HepG2 (cell line): ENCODE results near the gene PRRT1B. TPM values are rescaled to one million over a fixed set of nuclear protein-coding genes. Genes with fewer than 3 reads are reported as not detected.
A peak's percentile ranks its signal among the peaks of the same experiment; 100 is the strongest.

Source experiments
- ATAC-seq: fragments of 200-7000 bp; cut with Tn5 transposase; 3 replicates; pipeline ENCODE4 v1.9.1; 2020; ENCODE audit warnings: mild to moderate bottlenecking, moderate library complexity
- BruUV-seq: library from RNA; stranded (reverse); fragments of 400-500 nt; replicated peaks from 2 replicates; lab custom pipeline; 2021; lab: Mats Ljungman, UMichigan
- CTCF ChIA-PET: fragments of 300-600 bp; formaldehyde crosslinking; extraction: SDS; loops from one replicate; lab custom pipeline; 2021; ENCODE audit warnings: low total read pairs, inconsistent platforms, low intra/inter-chr PET ratio; lab: Yijun Ruan, JAX
- POLR2A ChIA-PET: fragments of 350-600 bp; sonication (Branson Sonifier 250); formaldehyde crosslinking; loops from one replicate; lab custom pipeline; 2020; ENCODE audit warnings: antibody characterized with exemption, inconsistent platforms; lab: Yijun Ruan, JAX
- DNase-seq: peaks from one replicate; pipeline ENCODE4 v3.0.0-alpha.2; 2015; ENCODE audit warnings: low spot score
- FAIRE-seq: peaks from 3 replicates; lab custom pipeline; 2011; peaks lifted over from hg19 to GRCh38; lab: Jason Lieb, UNC
- H2AFZ ChIP-seq: one replicate; pipeline ENCODE4 v1.6.1; 2011; ENCODE audit warnings: low read length, inconsistent platforms
- H3K27ac ChIP-seq: fragments of 300-600 bp; 3 replicates; pipeline ENCODE4 v1.8.0; 2011; ENCODE audit warnings: mixed run types, mild to moderate bottlenecking, mixed read lengths, low read length, inconsistent platforms; ENCODE audit not compliant: insufficient read depth; ENCODE audit errors: extremely low read length
- H3K27me3 ChIP-seq, 2 experiments: fragments of 200-600 bp in 1 of 2; 2 replicates in 1 of 2; 3 replicates in 1 of 2; pipeline versions ENCODE4 v1.6.0 to v1.8.0; 2011; ENCODE audit warnings: low read length in 2 of 2, mild to moderate bottlenecking in 2 of 2, moderate library complexity in 2 of 2, inconsistent platforms in 1 of 2; ENCODE audit not compliant: insufficient read depth in 2 of 2, control insufficient read depth in 1 of 2
- H3K36me3 ChIP-seq, 2 experiments: fragments of 200-600 bp in 1 of 2; replicated peaks in 1 of 2; 2 replicates in 1 of 2; 3 replicates in 1 of 2; pipeline versions ENCODE4 v1.5.1 to v1.8.0; 2011; ENCODE audit warnings: low read length in 2 of 2, inconsistent platforms in 1 of 2; ENCODE audit not compliant: insufficient read depth in 2 of 2, control insufficient read depth in 1 of 2
- H3K4me1 ChIP-seq: 2 replicates; pipeline ENCODE4 v1.5.1; 2012; ENCODE audit warnings: low read length, inconsistent platforms; ENCODE audit not compliant: insufficient read depth
- H3K4me2 ChIP-seq: 2 replicates; pipeline ENCODE4 v1.6.0; 2011; ENCODE audit warnings: low read depth, low read length, inconsistent platforms
- H3K4me3 ChIP-seq, 3 experiments: fragments of 200-600 bp in 1 of 3; sonication (generic), shearing (Covaris generic) in 1 of 3; replicated peaks in 1 of 3; 2 replicates each; pipeline ENCODE4 v1.5.1; 2011 to 2016; ENCODE audit warnings: low read length in 3 of 3, inconsistent platforms in 2 of 3, low read depth in 2 of 3, mild to moderate bottlenecking in 2 of 3, control low read depth in 1 of 3, mixed read lengths in 1 of 3; ENCODE audit not compliant: insufficient read depth in 1 of 3
- H3K79me2 ChIP-seq: one replicate; pipeline ENCODE4 v1.6.1; 2011; ENCODE audit warnings: low read length, inconsistent platforms; ENCODE audit not compliant: insufficient read depth
- H3K9ac ChIP-seq: 2 replicates; pipeline ENCODE4 v1.6.0; 2011; ENCODE audit warnings: mild to moderate bottlenecking, low read depth, low read length, inconsistent platforms; ENCODE audit not compliant: insufficient read depth
- H3K9me3 ChIP-seq: 2 replicates; pipeline ENCODE4 v1.5.1; 2012; ENCODE audit warnings: mild to moderate bottlenecking, low read length
- H4K20me1 ChIP-seq: 2 replicates; pipeline ENCODE4 v1.6.0; 2011; ENCODE audit warnings: inconsistent platforms, mild to moderate bottlenecking, low read length, moderate library complexity; ENCODE audit not compliant: insufficient read depth
- AKAP8 ChIP-seq: sonication (generic); formaldehyde crosslinking; IDR thresholded peaks from 2 replicates; pipeline ENCODE4 v1.5.1; 2020; ENCODE audit warnings: mild to moderate bottlenecking, missing genetic modification reagents
- ARNT ChIP-seq: fragments of 450-650 bp; IDR thresholded peaks from 2 replicates; pipeline ENCODE4 v1.6.1; 2017
- DDIT3 ChIP-seq: sonication (generic); formaldehyde crosslinking; IDR thresholded peaks from 2 replicates; pipeline ENCODE4 v1.4.0; 2020; ENCODE audit warnings: mild to moderate bottlenecking, missing genetic modification reagents
- ETS1 ChIP-seq: sonication (generic); formaldehyde crosslinking; IDR thresholded peaks from 2 replicates; pipeline ENCODE4 v1.4.0; 2020; ENCODE audit warnings: missing genetic modification reagents
- GABPB1 ChIP-seq: IDR thresholded peaks from 2 replicates; pipeline ENCODE4 v1.6.1; 2016; ENCODE audit warnings: mild to moderate bottlenecking, missing genetic modification reagents, moderate library complexity, missing compliant biosample characterization
- JUN ChIP-seq: sonication (generic); formaldehyde crosslinking; IDR thresholded peaks from 2 replicates; pipeline ENCODE4 v1.4.0; 2020; ENCODE audit warnings: mild to moderate bottlenecking, missing genetic modification reagents
- KLF11 ChIP-seq: IDR thresholded peaks from 2 replicates; pipeline ENCODE4 v1.6.1; 2016; ENCODE audit warnings: missing compliant biosample characterization
- MATR3 ChIP-seq: sonication (generic); formaldehyde crosslinking; IDR thresholded peaks from 2 replicates; pipeline ENCODE4 v1.4.0; 2020; ENCODE audit warnings: missing genetic modification reagents
- MED1 ChIP-seq: sonication (generic); formaldehyde crosslinking; IDR thresholded peaks from 2 replicates; pipeline ENCODE4 v1.4.0; 2020; ENCODE audit warnings: missing genetic modification reagents
- MIXL1 ChIP-seq: IDR thresholded peaks from 2 replicates; pipeline ENCODE4 v1.6.1; 2016
- PRMT3 ChIP-seq: sonication (generic); formaldehyde crosslinking; IDR thresholded peaks from 2 replicates; pipeline ENCODE4 v1.8.1; 2022; ENCODE audit warnings: low read depth, mild to moderate bottlenecking, moderate library complexity, missing genetic modification reagents, borderline replicate concordance
- RCOR2 ChIP-seq: IDR thresholded peaks from 2 replicates; pipeline ENCODE4 v1.6.1; 2016; ENCODE audit warnings: missing biosample characterization, missing genetic modification reagents
- SPEN ChIP-seq: sonication (generic); formaldehyde crosslinking; IDR thresholded peaks from 2 replicates; pipeline ENCODE4 v1.5.1; 2020; ENCODE audit warnings: low read depth, mild to moderate bottlenecking, missing genetic modification reagents
- ZFP37 ChIP-seq: sonication (generic); formaldehyde crosslinking; IDR thresholded peaks from 2 replicates; pipeline ENCODE4 v1.4.0; 2020; ENCODE audit warnings: missing genetic modification reagents, borderline replicate concordance
- ZNF121 ChIP-seq: sonication (generic); formaldehyde crosslinking; IDR thresholded peaks from 2 replicates; pipeline ENCODE4 v1.5.0; 2020; ENCODE audit warnings: mild to moderate bottlenecking, missing genetic modification reagents
- ZNF317 ChIP-seq: sonication (generic); formaldehyde crosslinking; IDR thresholded peaks from 2 replicates; pipeline ENCODE4 v1.5.0; 2020; ENCODE audit warnings: mild to moderate bottlenecking, missing genetic modification reagents
- ZNF572 ChIP-seq: sonication (generic); formaldehyde crosslinking; IDR thresholded peaks from 2 replicates; pipeline ENCODE4 v1.5.1; 2020; ENCODE audit warnings: mild to moderate bottlenecking, missing genetic modification reagents
- ZNF777 ChIP-seq: sonication (generic); formaldehyde crosslinking; IDR thresholded peaks from 2 replicates; pipeline ENCODE4 v1.4.0; 2020; ENCODE audit warnings: missing genetic modification reagents
- ZNF780A ChIP-seq: sonication (generic); formaldehyde crosslinking; IDR thresholded peaks from 2 replicates; pipeline ENCODE4 v1.8.0; 2022; ENCODE audit warnings: mild to moderate bottlenecking, missing genetic modification reagents, moderate library complexity
- ZNF792 ChIP-seq: IDR thresholded peaks from 2 replicates; pipeline ENCODE4 v1.6.1; 2016
- ZSCAN5A ChIP-seq: sonication (generic); formaldehyde crosslinking; IDR thresholded peaks from 2 replicates; pipeline ENCODE4 v1.8.0; 2022; ENCODE audit warnings: mild to moderate bottlenecking, missing genetic modification reagents, borderline replicate concordance
- WGBS: methylation state at CpG from one replicate; pipeline ENCODE4 v1.1.6; 2017; ENCODE audit warnings: low lambda C conversion rate; 5-methylcytosine and 5-hydroxymethylcytosine counted together
- in situ Hi-C: cut with HindIII; loops from 2 replicates; pipeline ENCODE4 v1.10.0; 2017; ENCODE audit warnings: low pct_unique_long_range_greater_than_20kb; ENCODE audit not compliant: extremely low pct_ligation_motif_present
- intact Hi-C: fragments of 100-400 bp; cut with micrococcal nuclease; formaldehyde crosslinking; loops from one replicate; pipeline ENCODE4 v1.10.0; 2022; ENCODE audit not compliant: unreplicated experiment
- polyA plus RNA-seq, 8 experiments: library from polyadenylated mRNA; depleted of rRNA in 3 of 8; stranded (reverse) in 7 of 8; unstranded in 1 of 8; fragments of >200 nt; fragmentation: Illumina TruSeq in 4 of 8; extraction: Trizol in 4 of 8; gene quantifications; 2 replicates each; pipeline versions ENCODE4 v1.2.1 to v1.2.3, GENCODE V29; 2011 to 2016; ENCODE audit warnings: low read depth in 4 of 8, missing spikeins in 1 of 8, mixed read lengths in 1 of 8; ENCODE audit not compliant: insufficient read depth in 1 of 8
- total RNA-seq, 5 experiments: library from RNA; depleted of rRNA; stranded (reverse); fragments of >200 nt; fragmentation: Illumina TruSeq; extraction: Trizol; gene quantifications; 2 replicates each; pipeline ENCODE4 v1.2.3, GENCODE V29; 2016; ENCODE audit warnings: low read depth in 1 of 5

PRRT1B gene
- total and polyA plus RNA-seq, 2 of the 13 experiments (the other 11 are each of a cell fraction or from before 2014, with no cell fraction given) = not detected

GRCh38 chr9:131521203-131521602, 24.1 kb upstream of the PRRT1B start:
- no peaks in the 10 kb centered on the region for H3K79me2 ChIP-seq
- no peak for DNase-seq
- no peak overlapping the region for H3K27ac ChIP-seq
- WGBS = 96% methylated on average over 10 of the region's 10 CpGs
- H3K4me2 ChIP-seq = no peak overlapping the region
- ChIA-PET CTCF (no interaction called here), POLR2A (no interaction called here)
- no TSS peak for BruUV-seq
- no peaks in the 10 kb centered on the region for H3K4me1 ChIP-seq
- no peaks in the 10 kb centered on the region for H3K9me3 ChIP-seq
- H3K4me3 ChIP-seq = no peak overlapping the region
- no peak for ATAC-seq
- FAIRE-seq = no peak
- in situ Hi-C loops (no loop called here), intact Hi-C loops (no loop called here)
- H4K20me1 ChIP-seq = no peaks in the 10 kb centered on the region
- no peak overlapping the region for H2AFZ ChIP-seq
- H3K9ac ChIP-seq = no peak overlapping the region
- H3K27me3 ChIP-seq = no peaks in the 10 kb centered on the region
- TF ChIP-seq KLF11 (CRISPR knock-in tag) (no peak), ETS1 (no peak), MIXL1 (CRISPR knock-in tag) (no peak), ZFP37 (no peak), ZNF121 (CRISPR knock-in tag) (0 out of 2 replicates have a peak, but pooled peaks have one; percentile 29), JUN (CRISPR knock-in tag) (no peak)
- peaks cover 26 to 54% of the 10 kb centered on the region in 2 experiments for H3K36me3 ChIP-seq

- Histone ChIP-seq H3K4me2 (no peak overlapping the region), H3K27me3 (no peaks in the 10 kb centered on the region), H3K4me3 (no peak overlapping the region), H3K79me2 (no peaks in the 10 kb centered on the region), H3K4me1 (no peaks in the 10 kb centered on the region), H3K36me3 (peaks cover 21 to 53% of the 10 kb centered on the region in 2 experiments), H3K27ac (no peak overlapping the region), H2AFZ (no peak overlapping the region), H3K9ac (no peak overlapping the region), H4K20me1 (no peaks in the 10 kb centered on the region), H3K9me3 (no peaks in the 10 kb centered on the region)
- BruUV-seq = no TSS peak
- ATAC-seq (no peak), DNase-seq (no peak), FAIRE-seq (no peak)
- intact Hi-C loops = no loop called here
- in situ Hi-C loops = no loop called here
- 98% methylated on average over 12 of the region's 13 CpGs for WGBS
- ChIA-PET POLR2A (no interaction called here), CTCF (no interaction called here)
- TF ChIP-seq DDIT3 = no peak
- TF ChIP-seq RCOR2 = no peak
- no peak for TF ChIP-seq GABPB1
- TF ChIP-seq ZNF317 (CRISPR knock-in tag) = no peak
- no peak for TF ChIP-seq ZNF792
- TF ChIP-seq MED1 (CRISPR knock-in tag) = no peak
- no peak for TF ChIP-seq MATR3
- no peak for TF ChIP-seq ARNT
- no peak for TF ChIP-seq PRMT3 (CRISPR knock-in tag)
- no peak for TF ChIP-seq SPEN (CRISPR knock-in tag)
- no peak for TF ChIP-seq ZSCAN5A
- TF ChIP-seq ZNF780A (CRISPR knock-in tag) = no peak
- TF ChIP-seq ZNF572 (CRISPR knock-in tag) = no peak
- TF ChIP-seq ZNF777 = no peak
- TF ChIP-seq AKAP8 = no peak
These were observed 23.5 kb upstream of the PRRT1B start for GRCh38 chr9:131521822-131522221.
